SU-DHL-6 (cell line): ENCODE measurements around the gene SEC22A.
"Not testable (repeated sequence)": the region's sequence is repeated elsewhere in the genome, so short reads cannot be mapped to it uniquely, and the experiment has no call there.

ENCODE experiments used
- H2AFZ ChIP-seq: fragments of 200-600 bp; sonication (generic); 2 replicates; pipeline ENCODE4 v1.6.1; 2014; ENCODE audit warnings: low read depth, mild to moderate bottlenecking, moderate library complexity, mixed read lengths, antibody characterized with exemption, low read length; ENCODE audit not compliant: severe bottlenecking
- H3F3A ChIP-seq: fragments of 200-600 bp; shearing (Covaris generic); 2 replicates; pipeline ENCODE4 v1.6.0; 2016; ENCODE audit warnings: antibody characterized with exemption, mild to moderate bottlenecking; ENCODE audit not compliant: insufficient read depth
- H3K27ac ChIP-seq: fragments of 200-600 bp; sonication (generic); 2 replicates; pipeline ENCODE4 v1.5.1; 2016; ENCODE audit warnings: low read depth, mild to moderate bottlenecking, low read length, moderate library complexity, mixed read lengths
- H3K27me3 ChIP-seq: fragments of 200-600 bp; sonication (generic), shearing (Covaris generic); 2 replicates; pipeline ENCODE4 v1.6.0; 2014; ENCODE audit warnings: mild to moderate bottlenecking, low read length
- H3K36me3 ChIP-seq: fragments of 200-600 bp; sonication (generic); 2 replicates; pipeline ENCODE4 v1.6.1; 2014; ENCODE audit warnings: mild to moderate bottlenecking, low read length, mixed read lengths
- H3K4me2 ChIP-seq: fragments of 300-600, 200-600 bp; shearing (Covaris generic), sonication (generic); 2 replicates; pipeline ENCODE4 v1.6.0; 2014; ENCODE audit warnings: low read length, low read depth, mild to moderate bottlenecking; ENCODE audit not compliant: poor library complexity, severe bottlenecking
- H3K4me3 ChIP-seq: fragments of 200-600 bp; sonication (generic); 2 replicates; pipeline ENCODE4 v1.5.1; 2014; ENCODE audit warnings: antibody characterized with exemption, low read length, mild to moderate bottlenecking, mixed read lengths; ENCODE audit not compliant: insufficient read depth, poor library complexity, severe bottlenecking
- H3K79me2 ChIP-seq: fragments of 200-600 bp; sonication (generic); 2 replicates; pipeline ENCODE4 v1.6.1; 2014; ENCODE audit warnings: mild to moderate bottlenecking, low read length, moderate library complexity; ENCODE audit not compliant: insufficient read depth
- H3K9ac ChIP-seq: fragments of 200-600 bp; sonication (generic); 2 replicates; pipeline ENCODE4 v1.7.0; 2014; ENCODE audit warnings: mild to moderate bottlenecking, low read length
- H3K9me2 ChIP-seq: fragments of 200-600 bp; sonication (generic); replicated peaks from 2 replicates; pipeline ENCODE4 v1.6.1; 2014; ENCODE audit warnings: low read length; ENCODE audit not compliant: insufficient read depth
- H3K9me3 ChIP-seq: fragments of 200-600 bp; sonication (generic); 2 replicates; pipeline ENCODE4 v1.6.1; 2014; ENCODE audit warnings: low read length, mixed read lengths; ENCODE audit not compliant: insufficient read depth
- H4K20me1 ChIP-seq: fragments of 200-600 bp; sonication (generic); 2 replicates; pipeline ENCODE4 v1.6.1; 2014; ENCODE audit warnings: low read depth, mild to moderate bottlenecking, antibody characterized with exemption, low read length, moderate library complexity, mixed read lengths
- EZH2phosphoT487 ChIP-seq: fragments of 200-600 bp; sonication (generic), shearing (Covaris generic); conservative IDR thresholded peaks from 2 replicates; pipeline ENCODE4 v1.6.1; 2018; ENCODE audit warnings: mild to moderate bottlenecking, antibody characterized with exemption, low read length, moderate library complexity, mixed read lengths
- TF ChIP-seq, protein P1 (sequence below): fragments of 200-600 bp; sonication (generic); IDR thresholded peaks from one replicate; pipeline ENCODE4 v1.5.1; 2017; ENCODE audit warnings: antibody characterized with exemption, mild to moderate bottlenecking, low read length, moderate library complexity; ENCODE audit not compliant: insufficient read depth, poor library complexity, severe bottlenecking

The SEC22A gene

DNA sequence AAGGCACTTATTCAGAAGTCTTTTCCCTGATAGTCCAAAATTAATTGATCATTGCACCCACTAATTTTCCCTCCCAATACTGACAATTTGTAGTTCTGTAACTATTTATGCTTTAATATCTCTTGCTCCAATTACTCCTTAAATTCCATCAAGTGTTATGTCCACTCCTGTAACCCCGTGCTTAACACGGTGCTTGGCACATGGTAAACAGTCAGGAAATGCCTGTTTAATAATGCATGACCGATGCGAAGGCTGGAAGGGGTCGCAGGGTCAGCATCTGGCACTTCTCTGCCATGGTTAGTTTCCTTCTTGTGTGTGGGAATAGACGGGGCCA lies 553 bp upstream of the SEC22A start:
- Histone ChIP-seq H4K20me1 (no peaks in the 10 kb centered on the region), H3K27ac (peak overlapping the region; percentile 72), H3F3A (no peaks in the 10 kb centered on the region; the same call in 1 of the 2 replicates), H3K79me2 (peaks cover 35% of the 10 kb centered on the region), H3K4me3 (peak overlapping the region; percentile 59), H3K9ac (peak overlapping the region; percentile 97), H3K9me3 (no peaks in the 10 kb centered on the region), H3K27me3 (no peaks in the 10 kb centered on the region), H3K36me3 (no peaks in the 10 kb centered on the region), H2AFZ (peak overlapping the region; percentile 70), H3K9me2 (no peaks in the 10 kb centered on the region), H3K4me2 (peak overlapping the region; percentile 93)
- TF ChIP-seq EZH2phosphoT487, result no peak
- TF ChIP-seq, protein P1, sequence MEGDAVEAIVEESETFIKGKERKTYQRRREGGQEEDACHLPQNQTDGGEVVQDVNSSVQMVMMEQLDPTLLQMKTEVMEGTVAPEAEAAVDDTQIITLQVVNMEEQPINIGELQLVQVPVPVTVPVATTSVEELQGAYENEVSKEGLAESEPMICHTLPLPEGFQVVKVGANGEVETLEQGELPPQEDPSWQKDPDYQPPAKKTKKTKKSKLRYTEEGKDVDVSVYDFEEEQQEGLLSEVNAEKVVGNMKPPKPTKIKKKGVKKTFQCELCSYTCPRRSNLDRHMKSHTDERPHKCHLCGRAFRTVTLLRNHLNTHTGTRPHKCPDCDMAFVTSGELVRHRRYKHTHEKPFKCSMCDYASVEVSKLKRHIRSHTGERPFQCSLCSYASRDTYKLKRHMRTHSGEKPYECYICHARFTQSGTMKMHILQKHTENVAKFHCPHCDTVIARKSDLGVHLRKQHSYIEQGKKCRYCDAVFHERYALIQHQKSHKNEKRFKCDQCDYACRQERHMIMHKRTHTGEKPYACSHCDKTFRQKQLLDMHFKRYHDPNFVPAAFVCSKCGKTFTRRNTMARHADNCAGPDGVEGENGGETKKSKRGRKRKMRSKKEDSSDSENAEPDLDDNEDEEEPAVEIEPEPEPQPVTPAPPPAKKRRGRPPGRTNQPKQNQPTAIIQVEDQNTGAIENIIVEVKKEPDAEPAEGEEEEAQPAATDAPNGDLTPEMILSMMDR, result no peak

DNA sequence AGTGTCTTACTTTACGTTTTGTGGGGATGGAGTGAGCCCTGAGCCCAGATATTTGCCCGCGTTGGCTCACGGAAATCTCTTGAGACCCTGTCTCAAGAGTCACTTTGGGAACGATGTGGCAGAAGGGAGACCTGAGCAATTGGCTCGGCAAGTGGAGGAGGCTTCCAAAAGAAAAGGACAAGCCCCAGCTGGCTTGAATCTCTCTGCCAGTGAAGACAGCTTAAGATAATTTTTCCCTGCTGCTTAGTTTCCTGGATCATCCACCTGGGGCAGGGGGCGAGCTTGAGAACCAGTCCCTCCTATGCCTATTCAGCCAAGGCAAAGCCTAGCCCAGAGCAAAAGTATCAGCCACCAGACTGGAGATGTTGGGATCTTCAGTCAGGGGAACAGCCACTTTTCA lies 708 bp downstream of the SEC22A start:
- Histone ChIP-seq H3K9ac (peak overlapping the region; percentile 97), H3K9me3 (no peaks in the 10 kb centered on the region), H2AFZ (no peak overlapping the region), H3F3A (no peaks in the 10 kb centered on the region; the same call in 1 of the 2 replicates), H3K36me3 (no peaks in the 10 kb centered on the region), H3K27ac (0 out of 2 replicates have a peak overlapping the region, but pooled peaks have one; percentile 61), H3K9me2 (no peaks in the 10 kb centered on the region), H3K27me3 (no peaks in the 10 kb centered on the region), H4K20me1 (no peaks in the 10 kb centered on the region), H3K4me2 (peak overlapping the region; percentile 86), H3K4me3 (peak overlapping the region; percentile 99), H3K79me2 (peaks cover 46% of the 10 kb centered on the region)
- no peak for TF ChIP-seq EZH2phosphoT487
- TF ChIP-seq, protein P1, result no peak

DNA sequence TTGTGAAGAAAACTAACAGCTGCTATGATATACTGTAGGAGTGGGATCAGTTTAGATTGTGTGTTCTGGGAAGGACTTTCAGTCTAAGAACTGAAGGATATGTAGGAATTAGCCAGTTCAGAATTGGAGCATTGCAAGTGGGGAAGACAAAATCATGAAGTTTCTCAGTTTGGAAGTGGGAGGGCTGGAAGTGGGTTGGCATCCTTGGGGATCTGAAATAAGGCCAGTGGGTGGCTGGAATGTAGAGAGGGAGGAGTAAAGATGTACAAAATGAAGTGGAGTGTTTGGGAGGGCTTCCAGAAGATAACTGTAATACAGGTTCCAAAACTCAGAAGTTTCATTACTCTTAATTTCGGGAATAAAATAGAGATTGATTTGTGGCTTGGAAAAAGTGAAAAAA lies 17.2 kb downstream of the SEC22A start:
- H3K9me3 ChIP-seq, result no peaks in the 10 kb centered on the region
- no peak overlapping the region for H3K9ac ChIP-seq
- no peak overlapping the region for H3K4me3 ChIP-seq
- TF ChIP-seq, protein P1, result no peak
- no peak for TF ChIP-seq EZH2phosphoT487
- H3K4me2 ChIP-seq, result no peak overlapping the region
- H3K27ac ChIP-seq, result no peak overlapping the region
- H3K79me2 ChIP-seq, result peaks cover 18% of the 10 kb centered on the region
- H3K9me2 ChIP-seq, result no peaks in the 10 kb centered on the region
- H3K36me3 ChIP-seq, result peaks cover under 1% of the 10 kb centered on the region; the same call in 1 of the 2 replicates
- H2AFZ ChIP-seq, result no peak overlapping the region
- H3K27me3 ChIP-seq, result no peaks in the 10 kb centered on the region
- no peaks in the 10 kb centered on the region for H3F3A ChIP-seq
- no peaks in the 10 kb centered on the region for H4K20me1 ChIP-seq

DNA sequence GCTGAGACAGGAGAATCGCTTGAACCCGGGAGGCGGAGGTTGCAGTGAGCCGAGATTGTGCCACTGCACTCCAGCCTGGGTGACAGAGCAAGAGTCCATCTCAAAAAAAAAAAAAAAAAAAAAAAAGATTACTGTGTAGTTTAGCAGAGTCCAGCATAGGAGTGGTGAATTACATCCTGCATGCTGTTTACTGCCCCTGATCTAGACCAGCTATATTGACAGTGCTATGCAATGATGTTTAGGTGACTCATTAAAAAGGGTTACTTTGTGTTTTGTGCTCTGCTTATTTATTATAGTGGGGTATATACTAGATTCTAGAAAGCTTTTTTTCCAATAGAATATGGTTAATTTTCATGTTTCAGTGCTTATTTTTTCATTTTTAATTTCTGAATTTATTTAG lies 19.6 kb downstream of the SEC22A start:
- H3F3A ChIP-seq, H3K4me2 ChIP-seq, H3K4me3 ChIP-seq, H3K9me3 ChIP-seq, H3K9me2 ChIP-seq, H3K27me3 ChIP-seq, H4K20me1 ChIP-seq, H3K9ac ChIP-seq, H2AFZ ChIP-seq, H3K27ac ChIP-seq: not testable (repeated sequence)
- Histone ChIP-seq H3K36me3 (peaks cover 19% of the 10 kb centered on the region), H3K79me2 (peaks cover 18% of the 10 kb centered on the region)
